ENCODE data around the gene ADAMTS19.

The ADAMTS19 gene

DNA sequence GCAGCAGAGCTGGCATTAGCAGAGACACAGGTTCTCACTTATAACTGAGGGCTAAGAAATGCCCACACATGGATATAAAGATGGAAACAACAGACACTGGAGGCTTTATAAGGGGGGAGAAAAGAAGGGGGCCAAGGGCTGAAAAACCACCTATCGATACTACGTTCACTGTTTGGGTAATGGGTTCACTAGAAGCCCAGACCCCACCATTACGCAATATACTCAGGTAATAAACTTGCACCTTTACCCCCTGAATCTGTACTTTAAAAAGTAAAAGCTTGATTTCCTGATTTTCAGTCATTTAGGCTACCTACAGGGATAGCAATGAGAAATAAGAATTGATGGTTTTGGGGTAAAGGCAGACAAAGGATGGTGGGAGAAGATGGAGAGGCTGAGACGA is 285.9 kb downstream of the ADAMTS19 start:
- Histone ChIP-seq H3K18ac (ENCODE audit: low read length) (no peak overlapping the region), H3K23ac (ENCODE audit: low read depth, low read length, poor library complexity) (no peak overlapping the region), H3K27me3 (ENCODE audit: control insufficient read depth in 3 of 3, insufficient read depth in 3 of 3, low read depth in 1 of 3, low read length in 3 of 3) (no peaks in the 10 kb centered on the region), H2AFZ (ENCODE audit: low read length) (no peak overlapping the region), H3K4me1 (ENCODE audit: control insufficient read depth in 2 of 2, insufficient read depth in 1 of 2, low read depth in 1 of 2, low read length in 2 of 2) (peaks cover 0 to 8% of the 10 kb centered on the region in 2 donors), H2BK5ac (ENCODE audit: low read length) (no peak overlapping the region), H4K91ac (ENCODE audit: low read depth, low read length, poor library complexity) (no peak overlapping the region), H3K4me3 (ENCODE audit: low read length in 2 of 2) (no peak overlapping the region), H3K9me3 (replicated peaks in 1 of 2; ENCODE audit: control insufficient read depth in 2 of 2, insufficient read depth in 1 of 2, low read depth in 1 of 2, low read length in 2 of 2) (no peaks in the 10 kb centered on the region), H2BK120ac (ENCODE audit: low read depth, low read length) (no peak overlapping the region), H4K8ac (ENCODE audit: low read depth, low read length) (no peak overlapping the region), H3K79me1 (ENCODE audit: low read depth, low read length) (no peaks in the 10 kb centered on the region), H3K4me2 (ENCODE audit: insufficient read depth, low read length, poor library complexity, severe bottlenecking) (no peak overlapping the region), H2BK12ac (ENCODE audit: low read length) (no peak overlapping the region), H3K4ac (ENCODE audit: low read length) (no peak overlapping the region), H3K27ac (replicated peaks; ENCODE audit: low read length) (no peak overlapping the region), H2AK5ac (ENCODE audit: low read depth, low read length) (no peak overlapping the region), H3K9ac (ENCODE audit: low read depth, low read length, poor library complexity) (no peak overlapping the region), H3K36me3 (replicated peaks in 1 of 2; ENCODE audit: control insufficient read depth in 2 of 2, insufficient read depth in 2 of 2, low read length in 2 of 2) (no peaks in the 10 kb centered on the region), H2BK15ac (ENCODE audit: low read length) (no peak overlapping the region), H3K14ac (ENCODE audit: low read length) (no peak overlapping the region)
- WGBS, 2 donors (ENCODE audit: extremely low coverage in 2 of 2, insufficient read length in 2 of 2, insufficient replicate concordance in 1 of 2): no CpG with 5 or more reads among the region's 4 CpGs
- no peak for DNase-seq (ENCODE audit: low spot score)

DNA sequence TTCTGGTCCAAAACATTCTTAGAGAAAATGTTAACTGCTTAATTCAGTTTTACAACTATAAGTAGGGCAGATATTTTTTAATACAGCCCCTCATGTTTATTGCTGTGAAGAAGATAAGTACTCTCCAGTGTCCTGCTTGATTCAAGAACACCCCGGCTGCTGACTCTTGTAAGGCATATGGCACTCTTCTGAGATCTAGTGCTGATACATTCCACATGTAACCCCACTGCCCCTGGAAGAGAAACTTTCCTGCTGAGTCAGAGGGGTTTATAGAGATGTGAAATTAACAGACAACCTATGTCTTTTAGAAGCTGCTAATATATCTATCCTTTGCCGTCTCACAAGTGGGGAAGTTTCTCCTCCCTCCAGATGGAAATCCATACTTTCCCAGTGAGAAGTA is 286.8 kb downstream of the ADAMTS19 start:
- DNase-seq (ENCODE audit: low spot score): no peak
- no CpG with 5 or more reads among the region's 2 CpGs for whole genome bisulfite sequencing, 2 donors (ENCODE audit: extremely low coverage in 2 of 2, insufficient read length in 2 of 2, insufficient replicate concordance in 1 of 2)
- no peak overlapping the region for H4K91ac ChIP-seq (ENCODE audit: low read depth, low read length, poor library complexity)
- H2BK15ac ChIP-seq (ENCODE audit: low read length): no peak overlapping the region
- H3K9me3 ChIP-seq (replicated peaks in 1 of 2; ENCODE audit: control insufficient read depth in 2 of 2, insufficient read depth in 1 of 2, low read depth in 1 of 2, low read length in 2 of 2): no peaks in the 10 kb centered on the region
- no peak overlapping the region for H2BK12ac ChIP-seq (ENCODE audit: low read length)
- no peaks in the 10 kb centered on the region for H3K27me3 ChIP-seq (ENCODE audit: control insufficient read depth in 3 of 3, insufficient read depth in 3 of 3, low read depth in 1 of 3, low read length in 3 of 3)
- no peak overlapping the region for H3K4me2 ChIP-seq (ENCODE audit: insufficient read depth, low read length, poor library complexity, severe bottlenecking)
- H2AK5ac ChIP-seq (ENCODE audit: low read depth, low read length): no peak overlapping the region
- no peaks in the 10 kb centered on the region for H3K36me3 ChIP-seq (replicated peaks in 1 of 2; ENCODE audit: control insufficient read depth in 2 of 2, insufficient read depth in 2 of 2, low read length in 2 of 2)
- no peaks in the 10 kb centered on the region for H3K79me1 ChIP-seq (ENCODE audit: low read depth, low read length)
- no peak overlapping the region for H3K18ac ChIP-seq (ENCODE audit: low read length)
- H2BK5ac ChIP-seq (ENCODE audit: low read length): no peak overlapping the region
- H3K9ac ChIP-seq (ENCODE audit: low read depth, low read length, poor library complexity): no peak overlapping the region
- H3K4ac ChIP-seq (ENCODE audit: low read length): no peak overlapping the region
- no peak overlapping the region for H2BK120ac ChIP-seq (ENCODE audit: low read depth, low read length)
- no peak overlapping the region for H4K8ac ChIP-seq (ENCODE audit: low read depth, low read length)
- no peak overlapping the region for H3K4me3 ChIP-seq (ENCODE audit: low read length in 2 of 2)
- no peak overlapping the region for H2AFZ ChIP-seq (ENCODE audit: low read length)
- H3K27ac ChIP-seq (replicated peaks; ENCODE audit: low read length): no peak overlapping the region
- H3K23ac ChIP-seq (ENCODE audit: low read depth, low read length, poor library complexity): no peak overlapping the region
- no peak overlapping the region for H3K14ac ChIP-seq (ENCODE audit: low read length)
- peaks cover 0 to 8% of the 10 kb centered on the region in 2 donors for H3K4me1 ChIP-seq (ENCODE audit: control insufficient read depth in 2 of 2, insufficient read depth in 1 of 2, low read depth in 1 of 2, low read length in 2 of 2)

DNA sequence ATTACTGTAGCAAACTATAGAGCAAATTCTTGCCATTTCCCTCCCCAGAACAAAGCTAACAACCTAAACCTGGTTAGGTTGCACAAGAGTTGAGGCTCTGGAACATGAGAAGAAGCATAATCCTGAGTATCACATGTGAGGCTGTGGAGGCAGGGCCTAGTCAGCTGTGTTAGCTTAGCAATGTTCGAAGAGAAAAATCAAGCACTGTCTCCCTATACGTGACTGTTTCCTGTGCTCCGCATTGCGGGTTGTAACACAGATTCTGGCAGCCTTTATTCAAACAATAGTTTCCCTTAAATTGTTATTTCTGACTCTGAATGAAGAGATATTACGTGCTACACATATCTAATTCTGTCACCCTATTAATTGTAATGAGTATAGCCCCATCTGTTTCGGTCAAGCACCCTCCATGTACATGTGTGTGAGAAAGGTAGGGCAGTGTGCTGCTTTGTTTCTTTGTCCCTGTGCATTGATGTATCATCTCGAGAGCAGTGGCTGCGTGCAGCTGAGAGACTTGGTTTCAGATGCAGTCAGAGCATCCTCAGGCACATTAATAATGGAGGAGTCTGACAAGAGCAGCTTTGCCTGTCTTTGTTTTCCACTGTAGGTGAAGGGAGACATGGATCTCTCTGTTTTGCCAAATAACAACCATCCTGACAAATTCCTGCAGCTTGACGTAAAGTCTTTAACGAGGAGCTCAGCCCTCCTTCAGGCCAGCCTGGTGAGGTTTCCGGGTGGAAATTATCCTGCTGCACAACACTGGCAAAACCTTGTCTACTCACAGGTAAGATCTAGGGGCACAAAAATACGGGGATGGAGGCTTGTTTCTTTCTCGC is 287.7 kb downstream of the ADAMTS19 start, which contains the start of gene MINAR2:
Gene MINAR2, plus strand, starts transcription at position 523 of the 836 bp plus-strand sequence. Its CDS starts 97 bp downstream, at position 620.
- DNase-seq (ENCODE audit: low spot score): no peak
- Histone ChIP-seq H3K14ac (ENCODE audit: low read length) (no peak within 1 kb of the TSS), H3K4me3 (ENCODE audit: low read length in 2 of 2) (no peak within 1 kb of the TSS), H3K18ac (ENCODE audit: low read length) (no peak within 1 kb of the TSS), H2AFZ (ENCODE audit: low read length) (peak within 1 kb of the TSS; percentile 42), H3K9ac (ENCODE audit: low read depth, low read length, poor library complexity) (no peak within 1 kb of the TSS), H3K23ac (ENCODE audit: low read depth, low read length, poor library complexity) (no peak within 1 kb of the TSS), H2BK120ac (ENCODE audit: low read depth, low read length) (no peak within 1 kb of the TSS), H3K27ac (replicated peaks; ENCODE audit: low read length) (no peak within 1 kb of the TSS), H3K36me3 (replicated peaks in 1 of 2; ENCODE audit: control insufficient read depth in 2 of 2, insufficient read depth in 2 of 2, low read length in 2 of 2) (no peaks in the 10 kb centered on the region), H3K79me1 (ENCODE audit: low read depth, low read length) (no peaks in the 10 kb centered on the region), H2BK12ac (ENCODE audit: low read length) (no peak within 1 kb of the TSS), H3K9me3 (replicated peaks in 1 of 2; ENCODE audit: control insufficient read depth in 2 of 2, insufficient read depth in 1 of 2, low read depth in 1 of 2, low read length in 2 of 2) (no peaks in the 10 kb centered on the region), H3K4ac (ENCODE audit: low read length) (no peak within 1 kb of the TSS), H2BK15ac (ENCODE audit: low read length) (no peak within 1 kb of the TSS), H4K8ac (ENCODE audit: low read depth, low read length) (no peak within 1 kb of the TSS), H3K4me2 (ENCODE audit: insufficient read depth, low read length, poor library complexity, severe bottlenecking) (no peak within 1 kb of the TSS), H3K4me1 (ENCODE audit: control insufficient read depth in 2 of 2, insufficient read depth in 1 of 2, low read depth in 1 of 2, low read length in 2 of 2) (peaks cover 0 to 8% of the 10 kb centered on the region in 2 donors), H4K91ac (ENCODE audit: low read depth, low read length, poor library complexity) (no peak within 1 kb of the TSS), H3K27me3 (ENCODE audit: control insufficient read depth in 3 of 3, insufficient read depth in 3 of 3, low read depth in 1 of 3, low read length in 3 of 3) (no peaks in the 10 kb centered on the region), H2BK5ac (ENCODE audit: low read length) (no peak within 1 kb of the TSS), H2AK5ac (ENCODE audit: low read depth, low read length) (no peak within 1 kb of the TSS)
- no CpG with 5 or more reads among the region's 13 CpGs for WGBS, 2 donors (ENCODE audit: extremely low coverage in 2 of 2, insufficient read length in 2 of 2, insufficient replicate concordance in 1 of 2)

DNA sequence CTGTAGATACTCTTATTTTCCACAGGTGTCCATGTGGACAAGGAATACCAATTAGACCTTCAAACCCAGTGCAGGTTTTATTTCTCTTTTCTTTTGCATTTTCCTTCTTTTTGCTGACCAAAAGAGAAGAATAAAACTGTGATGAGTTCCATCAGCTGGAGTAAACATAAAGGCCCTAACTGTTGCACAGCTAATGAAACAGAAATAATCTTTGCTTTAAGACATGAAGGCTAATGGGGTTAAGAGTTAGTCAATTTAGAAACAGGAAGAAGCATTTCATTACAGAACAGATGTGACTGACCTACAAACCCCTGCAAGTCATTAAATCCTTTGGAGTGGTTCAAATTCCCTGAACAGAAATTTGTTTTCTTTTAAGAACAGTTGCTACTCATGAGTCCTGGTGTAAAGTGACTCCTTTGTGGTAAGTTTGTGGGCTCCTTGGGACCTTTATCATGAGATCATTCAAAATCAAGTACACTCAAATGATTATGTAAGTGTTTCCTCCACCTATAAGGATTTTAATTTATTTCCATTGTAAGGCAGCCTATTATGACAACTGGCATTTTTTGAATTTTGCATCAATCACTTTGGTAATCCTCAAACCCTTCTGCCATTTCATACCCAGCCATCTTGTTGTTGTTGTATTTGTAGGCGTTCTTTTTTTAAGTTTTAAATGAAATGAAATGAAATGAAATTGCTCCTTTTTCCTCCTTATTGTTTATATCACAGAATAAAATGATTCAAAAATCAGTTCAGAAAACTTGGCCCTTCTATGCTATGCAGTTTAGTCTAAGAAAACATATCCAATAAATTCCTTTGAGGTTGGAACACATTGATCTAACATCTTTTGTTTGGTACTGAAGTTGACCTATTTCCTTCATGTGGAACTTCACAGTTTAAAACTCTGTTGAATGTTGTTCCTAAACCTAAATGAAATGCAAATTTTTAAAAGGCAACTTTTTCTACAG is 289.1 kb downstream of the ADAMTS19 start:
- H3K27ac ChIP-seq (replicated peaks; ENCODE audit: low read length): no peak overlapping the region
- no peak overlapping the region for H4K8ac ChIP-seq (ENCODE audit: low read depth, low read length)
- no peak overlapping the region for H4K91ac ChIP-seq (ENCODE audit: low read depth, low read length, poor library complexity)
- H3K18ac ChIP-seq (ENCODE audit: low read length): no peak overlapping the region
- peaks cover 0 to 7% of the 10 kb centered on the region in 2 donors for H3K4me1 ChIP-seq (ENCODE audit: control insufficient read depth in 2 of 2, insufficient read depth in 1 of 2, low read depth in 1 of 2, low read length in 2 of 2)
- WGBS, 2 donors (ENCODE audit: extremely low coverage in 2 of 2, insufficient read length in 2 of 2, insufficient replicate concordance in 1 of 2): no CpG with 5 or more reads among the region's 1 CpG
- no peaks in the 10 kb centered on the region for H3K27me3 ChIP-seq (ENCODE audit: control insufficient read depth in 3 of 3, insufficient read depth in 3 of 3, low read depth in 1 of 3, low read length in 3 of 3)
- H3K9ac ChIP-seq (ENCODE audit: low read depth, low read length, poor library complexity): no peak overlapping the region
- H3K4me2 ChIP-seq (ENCODE audit: insufficient read depth, low read length, poor library complexity, severe bottlenecking): no peak overlapping the region
- no peak overlapping the region for H3K23ac ChIP-seq (ENCODE audit: low read depth, low read length, poor library complexity)
- H2BK120ac ChIP-seq (ENCODE audit: low read depth, low read length): no peak overlapping the region
- H3K36me3 ChIP-seq (replicated peaks in 1 of 2; ENCODE audit: control insufficient read depth in 2 of 2, insufficient read depth in 2 of 2, low read length in 2 of 2): no peaks in the 10 kb centered on the region
- no peaks in the 10 kb centered on the region for H3K79me1 ChIP-seq (ENCODE audit: low read depth, low read length)
- no peak overlapping the region for H3K4me3 ChIP-seq (ENCODE audit: low read length in 2 of 2)
- no peak overlapping the region for H3K14ac ChIP-seq (ENCODE audit: low read length)
- H2BK5ac ChIP-seq (ENCODE audit: low read length): no peak overlapping the region
- no peak overlapping the region for H2BK12ac ChIP-seq (ENCODE audit: low read length)
- H3K4ac ChIP-seq (ENCODE audit: low read length): no peak overlapping the region
- no peak overlapping the region for H2AK5ac ChIP-seq (ENCODE audit: low read depth, low read length)
- H2AFZ ChIP-seq (ENCODE audit: low read length): no peak overlapping the region
- no peak overlapping the region for H2BK15ac ChIP-seq (ENCODE audit: low read length)
- DNase-seq (ENCODE audit: low spot score): no peak
- H3K9me3 ChIP-seq (replicated peaks in 1 of 2; ENCODE audit: control insufficient read depth in 2 of 2, insufficient read depth in 1 of 2, low read depth in 1 of 2, low read length in 2 of 2): no peaks in the 10 kb centered on the region
